Measurements from ENCODE around the gene MTX2. TPM values are rescaled to one million over a fixed set of nuclear protein-coding genes. Genes with fewer than 3 reads are reported as not detected.

MTX2 gene
- total RNA-seq, 1 experiment from 2014 or later: 38.0 TPM

GRCh38 chr2:176325732-176326131 lies 56.5 kb downstream of the MTX2 start:
- Mint-ChIP-seq H3K27ac (ENCODE audit: low read depth, unreplicated experiment) (peak overlapping the region; percentile 73), H3K9me3 (ENCODE audit: unreplicated experiment) (no peaks in the 10 kb centered on the region), H3K4me3 (ENCODE audit: unreplicated experiment) (no peak overlapping the region), H3K36me3 (ENCODE audit: insufficient read depth, unreplicated experiment) (peaks cover 14% of the 10 kb centered on the region), H3K27me3 (ENCODE audit: insufficient read depth, unreplicated experiment) (no peaks in the 10 kb centered on the region), H3K4me1 (ENCODE audit: insufficient read depth, unreplicated experiment) (no peaks in the 10 kb centered on the region)
- CTCF ChIA-PET: interaction anchor here (0.5 kb wide), 1 partner anchor 186 kb away, joined by 3 read pairs; no protein-coding TSS in a partner anchor
- TF ChIP-seq, protein P1, sequence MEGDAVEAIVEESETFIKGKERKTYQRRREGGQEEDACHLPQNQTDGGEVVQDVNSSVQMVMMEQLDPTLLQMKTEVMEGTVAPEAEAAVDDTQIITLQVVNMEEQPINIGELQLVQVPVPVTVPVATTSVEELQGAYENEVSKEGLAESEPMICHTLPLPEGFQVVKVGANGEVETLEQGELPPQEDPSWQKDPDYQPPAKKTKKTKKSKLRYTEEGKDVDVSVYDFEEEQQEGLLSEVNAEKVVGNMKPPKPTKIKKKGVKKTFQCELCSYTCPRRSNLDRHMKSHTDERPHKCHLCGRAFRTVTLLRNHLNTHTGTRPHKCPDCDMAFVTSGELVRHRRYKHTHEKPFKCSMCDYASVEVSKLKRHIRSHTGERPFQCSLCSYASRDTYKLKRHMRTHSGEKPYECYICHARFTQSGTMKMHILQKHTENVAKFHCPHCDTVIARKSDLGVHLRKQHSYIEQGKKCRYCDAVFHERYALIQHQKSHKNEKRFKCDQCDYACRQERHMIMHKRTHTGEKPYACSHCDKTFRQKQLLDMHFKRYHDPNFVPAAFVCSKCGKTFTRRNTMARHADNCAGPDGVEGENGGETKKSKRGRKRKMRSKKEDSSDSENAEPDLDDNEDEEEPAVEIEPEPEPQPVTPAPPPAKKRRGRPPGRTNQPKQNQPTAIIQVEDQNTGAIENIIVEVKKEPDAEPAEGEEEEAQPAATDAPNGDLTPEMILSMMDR (IDR thresholded peaks at IDR 0.05; ENCODE audit: unreplicated experiment): no peak
- no peak for DNase-seq (ENCODE audit: unreplicated experiment)
- POLR2A ChIA-PET: no interaction called here
- no TSS peak for BruUV-seq (replicated peaks)
- intact Hi-C loops (cut with micrococcal nuclease): no loop called here

DNA sequence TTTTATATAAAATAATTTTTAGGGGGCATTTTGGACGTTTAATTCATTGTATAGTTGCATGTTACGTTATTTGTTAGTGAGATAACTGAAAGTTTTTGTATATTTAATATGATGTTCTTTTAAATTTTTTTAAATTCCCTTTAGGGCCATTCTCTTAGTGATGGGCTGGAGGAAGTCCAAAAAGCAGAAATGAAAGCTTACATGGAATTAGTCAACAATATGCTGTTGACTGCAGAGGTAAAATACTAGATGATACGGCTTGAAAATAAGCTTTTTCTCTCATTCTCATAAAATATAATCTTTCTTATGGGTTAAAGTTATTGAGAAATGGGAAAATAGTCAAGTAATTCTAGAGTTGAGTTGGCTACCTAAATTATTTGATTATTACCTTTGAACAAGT lies 58.9 kb downstream of the MTX2 start:
- intact Hi-C loops (cut with micrococcal nuclease): no loop called here

GRCh38 chr2:176330612-176331011 lies 61.4 kb downstream of the MTX2 start:
- ChIA-PET CTCF (interaction anchor here (1.3 kb wide), 1 partner anchor 224 kb away, joined by 6 read pairs; no protein-coding TSS in a partner anchor), POLR2A (no interaction called here)
- no peak overlapping the region for H3K27ac Mint-ChIP-seq (ENCODE audit: low read depth, unreplicated experiment)
- peaks cover 19% of the 10 kb centered on the region for H3K36me3 Mint-ChIP-seq (ENCODE audit: insufficient read depth, unreplicated experiment)
- H3K9me3 Mint-ChIP-seq (ENCODE audit: unreplicated experiment): no peaks in the 10 kb centered on the region
- H3K4me1 Mint-ChIP-seq (ENCODE audit: insufficient read depth, unreplicated experiment): no peaks in the 10 kb centered on the region
- H3K27me3 Mint-ChIP-seq (ENCODE audit: insufficient read depth, unreplicated experiment): no peaks in the 10 kb centered on the region
- intact Hi-C loops (cut with micrococcal nuclease): no loop called here
- no peak for DNase-seq (ENCODE audit: unreplicated experiment)
- TF ChIP-seq, protein P1 (IDR thresholded peaks at IDR 0.05; ENCODE audit: unreplicated experiment): no peak
- BruUV-seq (replicated peaks): no TSS peak
- H3K4me3 Mint-ChIP-seq (ENCODE audit: unreplicated experiment): no peak overlapping the region

More for the DNA sequence above, 58.9 kb downstream of the MTX2 start:
- ChIA-PET POLR2A (interaction anchor here (1.8 kb wide), 1 partner anchor 9 kb away, joined by 4 read pairs; no protein-coding TSS in a partner anchor), CTCF (interaction anchor here (0.7 kb wide), 1 partner anchor 1467 kb away, joined by 4 read pairs; no protein-coding TSS in a partner anchor)
- H3K36me3 Mint-ChIP-seq (ENCODE audit: insufficient read depth, unreplicated experiment): peaks cover 15% of the 10 kb centered on the region
- no peaks in the 10 kb centered on the region for H3K9me3 Mint-ChIP-seq (ENCODE audit: unreplicated experiment)
- DNase-seq (ENCODE audit: unreplicated experiment): no peak
- H3K27me3 Mint-ChIP-seq (ENCODE audit: insufficient read depth, unreplicated experiment): no peaks in the 10 kb centered on the region
- no peak overlapping the region for H3K27ac Mint-ChIP-seq (ENCODE audit: low read depth, unreplicated experiment)
- no TSS peak for BruUV-seq (replicated peaks)
- H3K4me3 Mint-ChIP-seq (ENCODE audit: unreplicated experiment): no peak overlapping the region
- H3K4me1 Mint-ChIP-seq (ENCODE audit: insufficient read depth, unreplicated experiment): no peaks in the 10 kb centered on the region
- TF ChIP-seq, protein P1 (IDR thresholded peaks at IDR 0.05; ENCODE audit: unreplicated experiment): no peak

DNA sequence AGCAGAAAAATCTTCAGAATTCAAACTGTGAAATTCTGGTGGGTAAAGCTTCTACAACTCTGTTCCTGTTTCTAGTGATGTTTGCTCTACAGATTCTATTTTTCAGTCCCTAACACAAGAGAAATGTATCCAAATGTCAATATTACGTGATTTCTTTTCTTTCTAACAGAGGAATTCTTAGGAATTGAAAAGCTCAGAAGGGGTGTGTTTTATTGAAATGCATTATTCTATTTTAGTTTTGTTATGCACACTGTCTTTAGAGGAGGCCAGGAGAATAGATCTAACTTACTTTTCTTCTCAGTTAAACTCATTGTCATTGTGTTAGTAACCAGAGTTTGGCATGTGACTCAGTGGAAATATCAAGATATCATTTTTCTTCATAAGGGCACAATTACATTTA lies 62.4 kb downstream of the MTX2 start:
- CTCF ChIA-PET: no interaction called here
- no peaks in the 10 kb centered on the region for H3K27me3 Mint-ChIP-seq (ENCODE audit: insufficient read depth, unreplicated experiment)
- peaks cover 19% of the 10 kb centered on the region for H3K36me3 Mint-ChIP-seq (ENCODE audit: insufficient read depth, unreplicated experiment)
- no peak overlapping the region for H3K27ac Mint-ChIP-seq (ENCODE audit: low read depth, unreplicated experiment)
- no peaks in the 10 kb centered on the region for H3K4me1 Mint-ChIP-seq (ENCODE audit: insufficient read depth, unreplicated experiment)
- H3K9me3 Mint-ChIP-seq (ENCODE audit: unreplicated experiment): no peaks in the 10 kb centered on the region
- TF ChIP-seq, protein P1 (IDR thresholded peaks at IDR 0.05; ENCODE audit: unreplicated experiment): no peak
- POLR2A ChIA-PET: interaction anchor here (0.5 kb wide), 1 partner anchor 1487 kb away, joined by 3 read pairs; no protein-coding TSS in a partner anchor
- no TSS peak for BruUV-seq (replicated peaks)
- no peak for DNase-seq (ENCODE audit: unreplicated experiment)
- intact Hi-C loops (cut with micrococcal nuclease): no loop called here
- H3K4me3 Mint-ChIP-seq (ENCODE audit: unreplicated experiment): no peak overlapping the region

All from MCF 10A (cell line).